HG03460 (cell line): ENCODE results near the gene TP53TG3D.
"Not testable (repeated sequence)": the region's sequence is repeated elsewhere in the genome, so short reads cannot be mapped to it uniquely, and the experiment has no call there.

Experiments used
- ATAC-seq: cut with Tn5 transposase; IDR thresholded peaks from one replicate; pipeline ENCODE4 v1.9.1; 2021; ENCODE audit not compliant: unreplicated experiment

TP53TG3D gene

GRCh38 chr16:32252986-32253385, at the start of gene TP53TG3D:
TP53TG3D (plus strand) TSS chr16:32253286; CDS start chr16:32253354, 68 bp downstream.
- not testable (repeated sequence) for ATAC-seq

- not testable (repeated sequence) for ATAC-seq
Measured at GRCh38 chr16:32253507-32253906, 421 bp downstream of the TP53TG3D start.

DNA sequence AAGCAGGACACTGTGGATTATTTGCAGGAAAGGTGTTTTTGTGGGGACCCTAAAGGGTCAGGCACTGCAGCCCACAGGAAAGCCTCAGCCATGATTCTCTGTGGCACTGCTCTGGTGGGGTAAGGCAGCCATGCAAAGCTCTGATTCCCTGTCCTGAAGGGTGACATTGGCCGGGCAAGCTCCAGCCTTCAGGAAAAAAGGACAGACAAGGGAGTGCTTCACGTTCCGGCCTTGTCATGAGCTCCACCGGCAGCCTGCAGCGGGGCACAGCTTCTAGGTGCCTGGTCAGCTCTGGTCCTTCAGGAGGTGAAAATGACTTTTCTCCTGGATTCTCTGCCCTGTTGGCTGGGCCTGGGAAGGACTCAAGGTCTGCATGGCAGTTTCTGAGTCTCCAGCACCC, 8.4 kb downstream of the TP53TG3D start:
- not testable (repeated sequence) for ATAC-seq

- ATAC-seq = not testable (repeated sequence)
Measured at GRCh38 chr16:32263552-32263951, 10.5 kb downstream of the TP53TG3D start.

- not testable (repeated sequence) for ATAC-seq
Measured at GRCh38 chr16:32281910-32282309, 28.8 kb downstream of the TP53TG3D start.

- ATAC-seq = not testable (repeated sequence)
Measured at GRCh38 chr16:32283024-32283423, 29.9 kb downstream of the TP53TG3D start.

- not testable (repeated sequence) for ATAC-seq
Measured at GRCh38 chr16:32283917-32284495, 30.9 kb downstream of the TP53TG3D start.

- not testable (repeated sequence) for ATAC-seq
Measured at GRCh38 chr16:32284800-32285796, 32.0 kb downstream of the TP53TG3D start.

- ATAC-seq = not testable (repeated sequence)
Measured at GRCh38 chr16:32286193-32286592, 33.1 kb downstream of the TP53TG3D start.

- not testable (repeated sequence) for ATAC-seq
Measured at GRCh38 chr16:32287743-32288142, 34.7 kb downstream of the TP53TG3D start.

GRCh38 chr16:32289197-32289596, 36.1 kb downstream of the TP53TG3D start:
- ATAC-seq = not testable (repeated sequence)

- not testable (repeated sequence) for ATAC-seq
Measured at GRCh38 chr16:32302776-32303175, 49.7 kb downstream of the TP53TG3D start.
